Measurements from ENCODE around the gene TOMM7. TPM values are rescaled to one million over a fixed set of nuclear protein-coding genes. Genes with fewer than 3 reads are reported as not detected.

The TOMM7 gene
- total and polyA plus RNA-seq, 9 of the 15 experiments (the other 6 are each of a cell fraction or from before 2014, with no cell fraction given) = 283 to 1,717 (median 638) TPM

GRCh38 chr7:22867003-22867402 is 44.4 kb upstream of the TOMM7 start (continued):
- TF ChIP-seq CUX1 (CRISPR knock-in tag; IDR thresholded peaks at IDR 0.05) = no peak
- no peak for TF ChIP-seq CHD4 (IDR thresholded peaks at IDR 0.05; ENCODE audit: insufficient read depth, insufficient replicate concordance, low read depth, low read length, poor library complexity, severe bottlenecking)
- no peak for TF ChIP-seq BRD4 (IDR thresholded peaks at IDR 0.05)
- TF ChIP-seq TSHZ1 (CRISPR knock-in tag; IDR thresholded peaks at IDR 0.05) = no peak

Measured in K562 (cell line).